Medulla oblongata (tissue), 1 donor: Measurements from ENCODE around the gene ME1.

Experiments used
- DNase-seq: peaks from one replicate; pipeline ENCODE4 v3.0.0-alpha.2; 2015; ENCODE audit errors: extremely low spot score

ME1 gene

GRCh38 chr6:83190626-83191025 lies 240.2 kb downstream of the ME1 start:
- no peak for DNase-seq

- DNase-seq, result no peak
Observed at GRCh38 chr6:83188501-83188900, 242.3 kb downstream of the ME1 start.

DNA sequence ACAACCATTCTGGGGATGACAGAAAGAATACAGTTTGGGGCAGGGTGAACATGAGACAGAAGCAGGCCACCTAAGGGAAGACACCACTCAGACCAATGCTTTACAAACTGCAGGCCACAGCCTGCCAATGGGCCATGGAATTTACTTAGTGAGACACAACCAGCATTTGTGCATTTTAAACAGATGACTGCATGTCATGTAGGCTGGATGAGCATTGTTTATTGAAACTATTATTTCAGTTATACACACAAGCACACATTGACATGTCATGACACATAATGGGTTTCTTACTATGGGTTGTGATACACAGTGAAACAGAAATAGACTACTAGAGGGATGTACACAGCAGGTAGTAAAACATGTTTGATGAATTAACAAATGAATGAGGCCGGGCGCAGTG lies 245.8 kb downstream of the ME1 start:
- DNase-seq, result no peak

GRCh38 chr6:83183082-83183828 lies 247.6 kb downstream of the ME1 start:
- DNase-seq, result no peak

- no peak for DNase-seq
Observed at GRCh38 chr6:83182114-83182513, 248.7 kb downstream of the ME1 start.

DNA sequence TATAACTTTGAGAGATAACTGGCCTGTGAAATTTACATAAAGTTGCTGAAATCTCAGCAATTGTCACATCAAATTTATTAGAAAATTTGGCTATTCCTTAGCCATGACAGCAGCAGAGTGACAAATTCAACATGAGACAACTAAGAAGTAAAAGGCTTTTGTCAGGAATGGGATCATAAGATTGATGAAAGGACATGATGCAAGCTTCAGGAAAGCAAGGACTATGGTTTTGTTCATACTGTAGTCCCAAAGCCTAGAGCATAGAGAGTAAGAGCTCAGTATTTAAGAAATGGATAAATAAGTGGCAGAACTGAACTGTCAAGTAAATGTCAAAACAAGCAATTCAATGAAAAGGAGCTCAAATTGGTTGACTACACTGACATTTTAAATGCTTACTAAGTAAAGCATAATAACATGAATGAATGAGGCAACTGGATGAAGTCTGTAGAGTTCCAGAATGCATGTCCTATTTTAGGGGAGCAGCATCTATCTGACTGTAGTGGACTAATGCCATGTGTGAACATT lies 250.4 kb downstream of the ME1 start:
- no peak for DNase-seq

GRCh38 chr6:83176246-83176645 lies 254.6 kb downstream of the ME1 start:
- DNase-seq, result no peak

DNA sequence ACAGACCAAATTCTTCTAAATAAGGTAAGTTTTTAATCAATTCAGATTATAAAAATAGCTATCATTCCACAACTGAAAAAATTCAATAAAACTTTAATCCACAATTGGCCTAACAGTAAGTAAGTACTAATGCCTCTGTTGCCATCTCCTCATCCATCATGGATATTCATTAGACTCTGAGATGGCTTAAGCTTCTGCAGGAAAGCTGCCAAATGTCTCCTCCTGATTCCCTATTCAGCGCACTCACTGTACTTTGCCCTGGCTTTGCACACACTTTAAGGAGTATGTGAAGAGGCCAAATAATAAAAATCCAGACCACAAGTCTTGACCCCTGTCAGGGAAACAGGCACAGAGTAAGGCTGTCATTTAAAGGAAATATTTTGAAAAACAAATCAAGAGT lies 261.3 kb downstream of the ME1 start:
- peak; percentile 22 for DNase-seq

DNA sequence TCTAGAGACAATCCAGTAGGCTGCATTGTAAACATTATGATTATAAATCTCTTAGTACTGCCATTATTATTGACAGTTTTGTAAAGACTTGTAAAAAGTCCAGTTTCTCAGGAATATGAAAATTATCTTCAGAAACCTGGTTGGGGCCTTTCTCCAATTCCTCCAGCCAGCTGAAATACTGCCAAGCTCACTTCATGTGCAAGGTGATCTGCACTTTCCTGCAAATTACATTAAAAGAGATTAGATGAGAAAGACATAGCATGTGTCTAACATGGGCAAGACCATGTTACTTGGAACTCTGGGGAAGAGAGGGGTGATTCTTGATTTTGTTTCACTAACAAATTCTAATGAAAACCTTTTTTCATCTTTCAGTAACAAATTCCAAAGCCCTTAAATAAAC lies 261.7 kb downstream of the ME1 start:
- DNase-seq, result no peak

- no peak for DNase-seq
Observed at GRCh38 chr6:83168556-83168955, 262.3 kb downstream of the ME1 start.

DNA sequence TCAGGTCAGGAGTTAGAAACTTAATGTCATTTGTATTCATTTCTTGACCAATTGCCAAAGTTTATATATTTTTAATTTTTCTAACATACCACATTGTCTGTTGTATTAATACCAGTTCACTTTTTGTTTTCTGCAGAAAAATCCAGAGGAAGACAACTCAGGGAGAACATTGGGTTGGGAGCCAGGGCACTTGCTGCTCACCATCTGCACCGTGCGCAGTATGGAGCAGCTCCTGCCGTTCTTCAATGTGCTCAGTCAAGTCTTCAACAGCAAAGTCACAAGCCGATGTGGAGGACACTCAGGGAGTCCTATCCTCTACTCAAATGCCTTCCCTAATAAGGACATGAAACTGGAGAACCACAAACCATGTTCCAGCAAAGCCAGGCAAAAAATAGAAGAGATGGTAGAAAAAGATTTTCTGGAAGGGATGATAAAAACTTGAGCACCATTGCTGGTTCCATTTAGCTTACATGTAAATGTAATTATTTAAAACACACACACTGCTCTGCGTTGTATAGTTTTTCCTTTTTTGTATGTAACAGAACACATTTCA lies 263.0 kb downstream of the ME1 start:
- DNase-seq, result no peak
